NCI-H1930 (cell line): ENCODE measurements around the gene PRR23B.
"Not testable (repeated sequence)": the region's sequence is repeated elsewhere in the genome, so short reads cannot be mapped to it uniquely, and the experiment has no call there.

Source experiments
- DNase-seq, 2 experiments: peaks; one replicate each; lab custom pipeline; 2025; lab: John Stamatoyannopoulos, UW

Gene PRR23B

GRCh38 chr3:139020868-139021234 is at the start of gene PRR23B:
PRR23B (minus strand) TSS chr3:139020926; CDS start chr3:139020661, 265 bp downstream.
- DNase-seq: no peak

- DNase-seq: no peak
Measured at GRCh38 chr3:139062918-139063317, 42.2 kb upstream of the PRR23B start.

GRCh38 chr3:139052802-139053600 is 32.3 kb upstream of the PRR23B start:
- DNase-seq: no peak

- DNase-seq: no peak
Measured at GRCh38 chr3:139044366-139045210, 23.9 kb upstream of the PRR23B start, which contains the start of gene PRR23C. PRR23C (minus strand) TSS chr3:139044892; CDS start chr3:139044620, 272 bp downstream.

GRCh38 chr3:139043554-139044365 is 23.0 kb upstream of the PRR23B start:
- DNase-seq: no peak

- DNase-seq: no peak
Measured at GRCh38 chr3:139037478-139037877, 16.8 kb upstream of the PRR23B start.

GRCh38 chr3:139032326-139033002 is 11.7 kb upstream of the PRR23B start:
- DNase-seq: no peak

GRCh38 chr3:139030576-139030975 is 9.8 kb upstream of the PRR23B start:
- not testable (repeated sequence) for DNase-seq

- DNase-seq: no peak
Measured at GRCh38 chr3:139024968-139025367, 4.2 kb upstream of the PRR23B start.

GRCh38 chr3:139020036-139020867 is 474 bp downstream of the PRR23B start:
- DNase-seq: no peak

- peak in 1 of 2 experiments; percentile 12 for DNase-seq
Measured at GRCh38 chr3:139016430-139017048, 4.2 kb downstream of the PRR23B start.

GRCh38 chr3:139006051-139006716 is 14.5 kb downstream of the PRR23B start, which contains the start of gene PRR23A:
PRR23A (minus strand) TSS chr3:139006268; CDS start chr3:139006268, 0 bp downstream.
- no peak for DNase-seq

- no peak for DNase-seq
Measured at GRCh38 chr3:139005356-139005993, 15.3 kb downstream of the PRR23B start.

GRCh38 chr3:138995706-138996105 is 25.0 kb downstream of the PRR23B start:
- DNase-seq: no peak

GRCh38 chr3:138987181-138987580 is 33.5 kb downstream of the PRR23B start:
- DNase-seq: no peak

- DNase-seq: no peak
Measured at GRCh38 chr3:138985932-138986331, 34.8 kb downstream of the PRR23B start.

GRCh38 chr3:138984816-138985215 is 35.9 kb downstream of the PRR23B start:
- DNase-seq: no peak

GRCh38 chr3:138976047-138976446 is 44.7 kb downstream of the PRR23B start:
- no peak for DNase-seq

- DNase-seq: no peak
Measured at GRCh38 chr3:138975351-138975750, 45.4 kb downstream of the PRR23B start.
